Urothelium cell line (cell line): ENCODE measurements around the gene ATXN1.

Source experiments
- DNase-seq: peaks from one replicate; pipeline ENCODE4 v3.0.0; 2011; ENCODE audit warnings: low spot score, mixed read lengths
- FAIRE-seq: peaks from 2 replicates; lab custom pipeline; 2011; peaks lifted over from hg19 to GRCh38; lab: Jason Lieb, UNC

ATXN1 gene

GRCh38 chr6:16591396-16592222, 169.7 kb downstream of the ATXN1 start:
- DNase-seq, result no peak
- FAIRE-seq, result no peak

GRCh38 chr6:16585805-16586204, 175.5 kb downstream of the ATXN1 start:
- DNase-seq (no peak), FAIRE-seq (no peak)

- DNase-seq, result no peak
- no peak for FAIRE-seq
These were observed 178.0 kb downstream of the ATXN1 start for GRCh38 chr6:16583144-16583762.

- DNase-seq (no peak), FAIRE-seq (no peak)
These were observed 178.7 kb downstream of the ATXN1 start for GRCh38 chr6:16582446-16583143.

GRCh38 chr6:16578695-16579285, 182.5 kb downstream of the ATXN1 start:
- no peak for FAIRE-seq
- DNase-seq, result no peak

- no peak for DNase-seq
- no peak for FAIRE-seq
These were observed 184.6 kb downstream of the ATXN1 start for GRCh38 chr6:16576451-16577368.

- FAIRE-seq, result no peak
- DNase-seq, result no peak
These were observed 185.6 kb downstream of the ATXN1 start for GRCh38 chr6:16575655-16576054.

- FAIRE-seq (no peak), DNase-seq (no peak)
These were observed 188.3 kb downstream of the ATXN1 start for GRCh38 chr6:16572943-16573342.

GRCh38 chr6:16572317-16572716, 188.9 kb downstream of the ATXN1 start:
- no peak for DNase-seq
- no peak for FAIRE-seq

- DNase-seq (no peak), FAIRE-seq (no peak)
These were observed 190.3 kb downstream of the ATXN1 start for GRCh38 chr6:16570946-16571345.

- FAIRE-seq (no peak), DNase-seq (no peak)
These were observed 191.1 kb downstream of the ATXN1 start for GRCh38 chr6:16570221-16570553.

- DNase-seq (no peak), FAIRE-seq (no peak)
These were observed 193.1 kb downstream of the ATXN1 start for GRCh38 chr6:16568128-16568527.

GRCh38 chr6:16567071-16567470, 194.2 kb downstream of the ATXN1 start:
- FAIRE-seq (no peak), DNase-seq (no peak)

- FAIRE-seq, result no peak
- no peak for DNase-seq
These were observed 196.8 kb downstream of the ATXN1 start for GRCh38 chr6:16564436-16564835.

GRCh38 chr6:16563628-16564240, 197.5 kb downstream of the ATXN1 start:
- FAIRE-seq, result no peak
- no peak for DNase-seq

GRCh38 chr6:16562498-16562897, 198.8 kb downstream of the ATXN1 start:
- FAIRE-seq, result no peak

GRCh38 chr6:16559071-16559470, 202.2 kb downstream of the ATXN1 start:
- no peak for FAIRE-seq
- no peak for DNase-seq

More at GRCh38 chr6:16562498-16562897, 198.8 kb downstream of the ATXN1 start:
- DNase-seq, result no peak

GRCh38 chr6:16555550-16555949, 205.7 kb downstream of the ATXN1 start:
- FAIRE-seq (no peak), DNase-seq (no peak)

- no peak for FAIRE-seq
- no peak for DNase-seq
These were observed 207.7 kb downstream of the ATXN1 start for GRCh38 chr6:16553531-16553930.

GRCh38 chr6:16551466-16551865, 209.8 kb downstream of the ATXN1 start:
- FAIRE-seq (no peak), DNase-seq (no peak)
